HK-2 (cell line): ENCODE measurements around the gene IFT22.
"Not testable (repeated sequence)": the region's sequence is repeated elsewhere in the genome, so short reads cannot be mapped to it uniquely, and the experiment has no call there.

Experiments used
- DNase-seq: peaks from one replicate; pipeline ENCODE4 v3.0.0-alpha.2; 2018; ENCODE audit not compliant: unreplicated experiment

The IFT22 gene

GRCh38 chr7:101321491-101322401 is at the start of gene IFT22:
Gene IFT22, minus strand, starts transcription at chr7:101321812. Its CDS starts 103 bp downstream, at chr7:101321709.
- peak; percentile 90 for DNase-seq

GRCh38 chr7:101370836-101371235 is 49.2 kb upstream of the IFT22 start:
- no peak for DNase-seq

DNA sequence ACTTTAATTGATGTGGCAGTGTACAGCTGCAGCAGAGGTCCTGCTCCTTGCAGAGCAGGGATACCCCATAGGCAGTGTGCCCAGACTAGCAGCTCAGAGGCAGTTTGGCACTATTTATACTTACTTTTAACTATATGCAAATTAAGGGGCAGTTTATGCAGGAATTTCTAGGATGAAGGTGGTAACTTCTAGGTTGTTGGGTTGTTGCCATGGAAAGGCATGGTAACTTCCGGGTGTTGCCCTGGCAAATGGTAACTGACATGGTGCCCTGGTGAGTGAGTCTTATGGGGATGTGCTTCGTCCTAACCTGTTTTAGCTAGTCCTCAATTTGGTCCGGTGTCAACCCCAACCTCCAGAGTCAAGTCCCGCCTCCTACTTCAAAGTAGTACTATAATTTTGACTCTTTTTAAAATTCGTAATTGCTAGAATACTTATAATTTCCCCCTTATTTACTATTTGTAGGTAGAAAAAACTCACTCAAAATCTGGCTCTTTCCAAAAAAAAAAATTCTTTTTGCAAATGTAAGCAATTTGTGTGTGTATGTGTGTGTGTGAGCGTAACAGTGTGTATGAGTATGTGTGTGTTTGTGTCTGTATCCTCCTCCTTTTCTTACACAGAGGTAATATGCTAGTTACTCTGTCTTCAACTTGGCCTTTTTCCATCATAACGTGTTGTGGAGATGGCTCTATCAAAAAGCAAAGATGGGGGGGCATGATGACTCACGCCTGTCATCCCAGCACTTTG is 47.0 kb upstream of the IFT22 start:
- DNase-seq, result no peak

DNA sequence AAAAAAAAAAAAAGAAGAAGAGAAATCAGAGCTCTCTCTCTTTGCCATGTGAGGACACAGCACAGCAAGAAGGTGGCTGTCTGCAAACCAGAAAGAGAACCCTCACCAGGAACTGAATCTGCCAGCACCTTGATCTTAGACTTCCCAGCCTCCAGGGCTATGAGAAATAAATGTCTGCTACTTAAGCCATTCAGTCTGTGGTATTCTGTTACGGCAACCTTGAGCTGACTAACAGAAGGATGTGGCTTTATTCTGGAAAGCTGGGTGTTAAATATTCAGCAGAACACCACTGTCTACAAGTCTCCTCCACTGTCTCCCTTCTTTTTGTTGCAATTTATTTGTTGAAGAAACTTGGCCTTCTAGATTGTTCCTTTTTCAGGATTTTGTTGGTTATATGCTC is 46.1 kb upstream of the IFT22 start:
- no peak for DNase-seq

GRCh38 chr7:101365956-101366355 is 44.3 kb upstream of the IFT22 start:
- no peak for DNase-seq

GRCh38 chr7:101363734-101364374 is 42.2 kb upstream of the IFT22 start:
- peak; percentile 58 for DNase-seq

- DNase-seq, result no peak
These were observed 41.7 kb upstream of the IFT22 start for GRCh38 chr7:101363196-101363733.

DNA sequence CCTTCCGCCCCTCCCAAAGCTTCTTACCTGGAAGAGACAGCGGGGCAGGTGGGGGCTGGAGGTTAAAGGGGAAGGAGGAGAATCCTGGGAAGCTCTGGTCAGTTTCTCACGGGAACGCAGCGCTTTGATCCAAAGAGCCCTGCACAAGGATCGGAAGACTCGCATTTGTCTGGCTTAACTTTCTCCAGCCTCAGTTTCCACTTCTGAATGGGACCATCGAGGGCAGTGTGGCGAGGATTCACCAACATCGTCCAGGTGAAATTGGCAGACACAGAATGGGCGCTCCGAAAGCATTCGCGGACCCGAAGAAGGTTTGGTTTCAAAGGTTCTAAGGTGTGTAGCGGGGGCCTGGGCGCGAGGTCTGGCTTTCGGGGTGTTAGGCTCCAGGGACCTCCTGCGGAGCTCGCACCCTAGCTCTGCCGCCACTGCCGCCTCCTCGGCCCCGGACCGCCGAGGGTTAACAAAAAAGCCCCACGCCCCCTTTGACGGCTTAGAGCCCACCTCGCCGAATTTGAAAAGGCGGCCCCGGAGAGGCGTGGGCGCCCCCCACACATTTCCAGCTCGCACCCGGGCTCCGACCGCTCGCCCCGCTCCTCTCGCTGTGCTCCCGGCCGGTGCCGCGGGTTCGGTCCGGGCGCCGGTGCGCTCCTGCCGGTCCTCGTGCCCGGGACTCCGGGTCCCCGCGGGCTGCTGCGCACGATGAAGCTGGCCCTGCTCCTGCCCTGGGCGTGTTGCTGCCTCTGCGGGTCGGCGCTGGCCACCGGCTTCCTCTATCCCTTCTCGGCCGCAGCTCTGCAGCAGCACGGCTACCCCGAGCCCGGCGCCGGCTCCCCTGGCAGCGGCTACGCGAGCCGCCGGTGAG is 41.0 kb upstream of the IFT22 start, which contains the start of gene COL26A1:
TSS of gene COL26A1 (plus strand) at position 542 of the 862 bp plus-strand sequence. CDS start at position 700, 158 bp downstream.
- no peak for DNase-seq

- DNase-seq, result no peak
These were observed 35.8 kb upstream of the IFT22 start for GRCh38 chr7:101357433-101357832.

GRCh38 chr7:101352920-101353308 is 31.3 kb upstream of the IFT22 start:
- DNase-seq, result no peak

DNA sequence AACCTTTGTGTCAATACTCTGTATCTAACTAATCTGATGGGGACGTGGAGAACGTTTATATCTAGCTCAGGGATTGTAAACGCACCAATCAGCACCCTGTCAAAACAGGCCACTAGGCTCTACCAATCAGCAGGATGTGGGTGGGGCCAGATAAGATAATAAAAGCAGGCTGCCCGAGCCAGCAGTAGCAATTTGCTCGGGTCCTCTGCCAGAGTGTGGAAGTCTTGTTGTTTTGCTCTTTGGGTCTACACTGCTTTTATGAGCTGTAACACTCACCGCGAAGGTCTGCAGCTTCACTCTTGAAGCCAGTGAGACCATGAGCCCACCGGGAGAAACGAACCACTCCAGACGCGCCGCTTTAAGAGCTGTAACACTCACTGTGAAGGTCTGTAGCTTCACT is 27.7 kb upstream of the IFT22 start:
- not testable (repeated sequence) for DNase-seq

DNA sequence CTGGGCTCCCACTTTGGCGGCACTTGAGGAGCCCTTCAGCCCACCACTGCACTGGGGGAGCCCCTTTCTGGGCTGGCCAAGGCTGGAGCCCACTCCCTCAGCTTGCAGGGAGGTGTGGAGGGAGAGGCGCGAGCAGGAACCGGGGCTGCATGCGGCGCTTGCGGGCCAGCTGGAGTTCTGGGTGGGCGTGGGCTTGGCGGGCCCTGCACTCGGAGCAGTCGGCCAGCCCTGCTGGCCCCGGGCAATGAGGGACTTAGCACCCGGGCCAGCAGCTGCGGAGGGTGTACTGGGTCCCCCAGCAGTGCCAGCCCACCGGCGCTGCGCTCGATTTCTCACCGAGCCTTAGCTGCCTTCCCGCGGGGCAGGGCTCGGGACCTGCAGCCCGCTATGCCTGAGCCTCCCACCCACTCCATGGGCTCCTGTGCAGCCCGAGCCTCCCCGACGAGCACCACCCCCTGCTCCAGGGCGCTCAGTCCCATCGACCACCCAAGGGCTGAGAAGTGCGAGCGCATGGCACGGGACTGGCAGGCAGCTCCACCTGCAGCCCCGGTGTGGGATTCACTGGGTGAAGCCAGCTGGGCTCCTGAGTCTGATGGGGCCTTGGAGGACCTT is 26.9 kb upstream of the IFT22 start:
- DNase-seq, result not testable (repeated sequence)

- DNase-seq, result no peak
These were observed 25.9 kb upstream of the IFT22 start for GRCh38 chr7:101347477-101347876.

GRCh38 chr7:101342892-101343291 is 21.3 kb upstream of the IFT22 start:
- DNase-seq, result no peak

GRCh38 chr7:101340379-101340778 is 18.8 kb upstream of the IFT22 start:
- no peak for DNase-seq

DNA sequence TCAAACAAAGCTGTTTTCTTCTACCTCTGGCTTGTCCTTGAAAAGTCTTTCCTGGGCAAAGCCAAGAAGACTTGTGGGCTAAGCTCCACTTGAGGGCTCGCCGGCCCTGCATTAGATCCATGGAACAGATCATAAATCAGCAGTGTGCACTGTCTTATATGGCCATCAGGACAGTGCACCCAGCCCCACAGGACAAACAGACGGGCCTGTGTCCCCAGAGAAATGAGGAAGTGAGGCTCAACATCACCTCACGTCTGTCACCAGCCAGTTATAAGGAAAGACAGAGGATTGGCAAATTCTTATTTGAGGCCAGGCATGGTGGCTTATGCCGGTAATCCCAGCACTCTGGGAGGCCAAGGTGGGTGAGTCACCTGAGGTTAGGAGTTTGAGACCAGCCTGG is 12.3 kb upstream of the IFT22 start:
- no peak for DNase-seq

- no peak for DNase-seq
These were observed 10.4 kb upstream of the IFT22 start for GRCh38 chr7:101332026-101332425.

GRCh38 chr7:101330011-101330484 is 8.4 kb upstream of the IFT22 start:
- DNase-seq, result no peak

DNA sequence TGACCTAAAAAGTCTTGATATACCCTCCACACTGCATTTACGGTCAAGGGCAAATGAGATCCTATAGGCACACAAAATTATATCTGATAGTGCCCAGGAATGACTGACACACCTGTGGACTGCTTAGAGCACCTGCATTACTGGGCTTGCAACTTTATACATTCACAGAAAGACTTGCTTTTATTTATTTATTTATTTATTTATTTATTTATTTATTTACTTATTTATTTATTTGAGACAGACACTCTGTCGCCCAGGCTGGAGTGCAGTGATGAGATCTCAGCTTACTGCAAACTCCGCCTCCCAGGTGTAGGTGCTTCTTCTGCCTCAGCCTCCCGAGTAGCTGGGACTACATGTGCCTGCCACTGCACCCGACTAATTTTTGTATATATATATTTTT is 6.5 kb upstream of the IFT22 start:
- no peak for DNase-seq

DNA sequence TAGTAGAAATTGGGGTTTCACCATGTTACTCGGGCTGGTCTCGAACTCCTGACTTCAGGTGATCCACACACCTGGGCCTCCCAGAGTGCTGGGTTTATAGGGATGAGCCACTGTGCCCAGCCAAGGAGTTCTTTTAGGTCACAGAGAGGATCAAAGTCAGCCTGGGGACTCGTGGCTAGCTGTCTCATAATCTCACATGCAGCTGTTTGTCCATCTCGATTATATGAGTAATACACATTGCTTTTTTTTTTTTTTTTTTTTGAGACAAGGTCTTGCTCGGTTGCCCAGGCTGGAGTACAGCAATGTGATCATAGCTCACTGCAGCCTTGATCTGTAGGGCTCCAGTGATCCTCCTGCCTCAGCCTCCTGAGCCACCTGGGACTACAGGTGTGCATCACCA is 2.2 kb downstream of the IFT22 start:
- DNase-seq, result no peak
